Chondrocyte (in vitro differentiated cells): ENCODE data around the gene NFATC4. TPM values are rescaled to one million over a fixed set of nuclear protein-coding genes. Genes with fewer than 3 reads are reported as not detected.

Experiments
- DNase-seq: peaks from one replicate; pipeline ENCODE4 v3.0.0; 2021; ENCODE audit warnings: mixed read lengths, low spot score
- H3K27ac Mint-ChIP-seq: one replicate; pipeline ENCODE4 v1.8.0; 2021; ENCODE audit warnings: mild to moderate bottlenecking, moderate library complexity, mixed read lengths; ENCODE audit not compliant: unreplicated experiment
- H3K27me3 Mint-ChIP-seq: 2 replicates; pipeline ENCODE4 v1.8.0; 2021; ENCODE audit warnings: low read depth, mixed read lengths
- H3K36me3 Mint-ChIP-seq: 2 replicates; pipeline ENCODE4 v1.8.0; 2021; ENCODE audit warnings: low read depth, mixed read lengths
- H3K4me1 Mint-ChIP-seq: 2 replicates; pipeline ENCODE4 v1.8.0; 2021; ENCODE audit warnings: low read depth, mild to moderate bottlenecking, mixed read lengths
- H3K4me3 Mint-ChIP-seq: one replicate; pipeline ENCODE4 v1.8.0; 2021; ENCODE audit warnings: mild to moderate bottlenecking, moderate library complexity, mixed read lengths; ENCODE audit not compliant: unreplicated experiment
- H3K9me3 Mint-ChIP-seq: 2 replicates; pipeline ENCODE4 v1.8.0; 2021; ENCODE audit warnings: low read depth, mixed read lengths
- long read RNA-seq: library from polyadenylated mRNA; stranded (forward); transcript quantifications from one replicate; pipeline ENCODE4 v2.0.0, GENCODE V29; 2021
- total RNA-seq: library from RNA; stranded (reverse); gene quantifications from 3 replicates; pipeline ENCODE4 v1.2.1, GENCODE V29; 2021
- TF ChIP-seq, protein P1 (sequence below): fragments of 200-600 bp; sonication (generic); IDR thresholded peaks from 2 replicates; pipeline ENCODE4 v1.5.0; 2021; ENCODE audit warnings: antibody characterized with exemption, mild to moderate bottlenecking, moderate library complexity

Gene NFATC4
- total RNA-seq: 93.4 to 99.2 TPM (median 97.7 TPM) in 3 replicates
- long read RNA-seq, full-length matches to known transcripts: 9 of 17 reads
- long read RNA-seq, partial matches to known transcripts: 2 of 17 reads
- long read RNA-seq, other reads (novel, unspliced or antisense): 6 of 17 reads

DNA sequence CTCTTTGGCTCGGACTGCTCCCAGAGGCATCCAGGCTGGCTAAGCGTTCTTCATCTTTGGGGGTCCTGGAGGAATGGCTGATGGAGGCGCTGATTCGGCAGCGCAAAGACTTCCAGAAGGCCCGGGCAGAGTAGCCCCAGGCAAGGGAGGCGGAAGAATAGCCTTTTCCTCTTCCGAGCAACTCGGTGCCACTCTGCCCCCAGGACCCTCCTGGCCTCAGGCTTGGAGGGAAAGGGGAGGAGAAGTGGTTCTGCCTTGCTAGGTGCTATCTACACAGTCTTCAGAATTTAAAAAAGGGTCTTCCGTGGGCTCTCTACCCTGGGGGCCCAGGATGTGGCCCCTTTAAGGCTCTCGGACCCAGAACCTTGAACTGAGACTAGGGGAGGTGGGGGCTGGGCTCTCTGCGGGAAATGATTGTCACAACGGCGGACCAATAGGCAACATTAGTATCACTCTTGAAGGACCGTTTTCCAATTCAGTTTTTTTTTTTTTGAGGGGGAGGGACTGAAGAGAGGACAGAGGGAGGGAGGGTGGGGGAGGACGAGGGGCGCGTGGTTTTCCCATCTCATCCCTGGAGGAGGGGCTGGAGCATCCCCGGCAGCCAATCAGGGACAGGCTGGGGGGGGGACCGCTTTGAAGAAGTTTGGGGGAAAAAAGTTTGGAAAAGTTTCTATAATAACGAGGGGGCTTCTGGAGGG, at the start of gene NFATC4:
TSS of gene NFATC4 (plus strand) at position 671 of the 698 bp plus-strand sequence. CDS start 157 bp downstream, outside the sequence.
- Mint-ChIP-seq H3K9me3 (no peaks in the 10 kb centered on the region), H3K4me3 (peak within 1 kb of the TSS; percentile 92), H3K36me3 (peaks cover 6% of the 10 kb centered on the region), H3K27ac (peak within 1 kb of the TSS; percentile 98), H3K4me1 (peaks cover 41% of the 10 kb centered on the region), H3K27me3 (no peaks in the 10 kb centered on the region)
- TF ChIP-seq, protein P1, sequence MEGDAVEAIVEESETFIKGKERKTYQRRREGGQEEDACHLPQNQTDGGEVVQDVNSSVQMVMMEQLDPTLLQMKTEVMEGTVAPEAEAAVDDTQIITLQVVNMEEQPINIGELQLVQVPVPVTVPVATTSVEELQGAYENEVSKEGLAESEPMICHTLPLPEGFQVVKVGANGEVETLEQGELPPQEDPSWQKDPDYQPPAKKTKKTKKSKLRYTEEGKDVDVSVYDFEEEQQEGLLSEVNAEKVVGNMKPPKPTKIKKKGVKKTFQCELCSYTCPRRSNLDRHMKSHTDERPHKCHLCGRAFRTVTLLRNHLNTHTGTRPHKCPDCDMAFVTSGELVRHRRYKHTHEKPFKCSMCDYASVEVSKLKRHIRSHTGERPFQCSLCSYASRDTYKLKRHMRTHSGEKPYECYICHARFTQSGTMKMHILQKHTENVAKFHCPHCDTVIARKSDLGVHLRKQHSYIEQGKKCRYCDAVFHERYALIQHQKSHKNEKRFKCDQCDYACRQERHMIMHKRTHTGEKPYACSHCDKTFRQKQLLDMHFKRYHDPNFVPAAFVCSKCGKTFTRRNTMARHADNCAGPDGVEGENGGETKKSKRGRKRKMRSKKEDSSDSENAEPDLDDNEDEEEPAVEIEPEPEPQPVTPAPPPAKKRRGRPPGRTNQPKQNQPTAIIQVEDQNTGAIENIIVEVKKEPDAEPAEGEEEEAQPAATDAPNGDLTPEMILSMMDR: no peak
- DNase-seq: no peak

DNA sequence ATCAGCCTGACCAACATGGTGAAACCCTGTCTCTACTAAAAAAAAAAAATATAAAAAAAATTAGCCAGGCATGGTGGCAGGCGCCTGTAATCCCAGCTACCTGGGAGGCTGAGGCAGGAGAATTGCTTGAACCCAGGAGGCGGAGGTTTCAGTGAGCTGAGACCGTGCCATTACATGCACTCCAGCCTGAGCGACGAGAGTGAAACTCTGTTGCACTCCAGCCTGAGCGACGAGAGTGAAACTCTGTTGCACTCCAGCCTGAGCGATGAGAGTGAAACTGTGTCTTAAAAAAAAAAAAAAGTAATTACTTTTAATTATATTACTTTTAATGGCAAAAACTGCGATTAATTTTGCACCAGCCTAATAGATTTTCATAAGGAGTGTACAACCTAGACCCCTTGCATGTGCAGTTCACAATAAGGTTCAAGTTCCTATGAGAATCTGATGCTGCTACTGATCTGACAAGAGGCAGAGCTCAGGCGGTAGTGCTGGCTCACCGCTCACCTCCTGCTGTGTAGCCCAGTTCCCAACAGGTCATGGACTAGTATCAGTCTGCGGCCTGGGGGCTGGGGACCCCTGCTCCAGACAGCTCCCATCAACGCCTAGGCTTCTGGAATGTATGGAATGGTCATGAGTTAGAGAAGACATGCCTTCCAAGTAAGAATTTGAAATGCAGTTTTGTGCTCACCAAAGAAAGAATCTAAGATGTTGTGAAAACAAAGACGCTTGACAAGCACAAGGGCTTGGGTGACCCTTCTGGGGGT, 46.6 kb upstream of the NFATC4 start:
- TF ChIP-seq, protein P1: no peak
- H3K4me3 Mint-ChIP-seq: no peak overlapping the region
- H3K36me3 Mint-ChIP-seq: no peaks in the 10 kb centered on the region
- H3K4me1 Mint-ChIP-seq: peaks cover 16% of the 10 kb centered on the region
- DNase-seq: no peak
- H3K27me3 Mint-ChIP-seq: peaks cover 7% of the 10 kb centered on the region
- no peaks in the 10 kb centered on the region for H3K9me3 Mint-ChIP-seq
- H3K27ac Mint-ChIP-seq: peak overlapping the region; percentile 83

DNA sequence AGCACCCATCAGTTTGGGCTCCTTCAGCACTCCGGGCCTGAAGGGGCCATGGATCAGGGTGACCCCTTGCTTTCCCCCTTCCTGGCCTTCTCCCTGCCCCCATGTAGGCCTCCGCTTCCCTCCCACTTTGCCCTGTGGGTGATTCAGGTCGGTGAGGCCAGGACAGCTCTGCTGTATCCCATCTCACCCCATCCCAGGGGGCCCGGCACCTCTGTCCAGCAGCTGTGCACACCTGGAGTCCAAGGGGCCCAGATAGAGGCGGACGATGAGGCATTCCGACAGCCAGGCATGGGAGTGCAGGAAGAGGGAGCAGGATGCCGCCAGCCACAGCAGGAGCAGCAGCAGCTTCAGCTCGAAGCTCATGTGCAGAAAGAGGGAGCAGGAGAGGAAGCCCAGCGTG, 45.3 kb upstream of the NFATC4 start:
- no peak overlapping the region for H3K4me3 Mint-ChIP-seq
- peaks cover 10% of the 10 kb centered on the region for H3K4me1 Mint-ChIP-seq

GRCh38 chr14:24323341-24323740, 44.6 kb upstream of the NFATC4 start:
- H3K36me3 Mint-ChIP-seq: no peaks in the 10 kb centered on the region
- peaks cover 7% of the 10 kb centered on the region for H3K27me3 Mint-ChIP-seq
- TF ChIP-seq, protein P1: no peak

More for the DNA sequence above, 45.3 kb upstream of the NFATC4 start:
- DNase-seq: no peak
- Mint-ChIP-seq H3K36me3 (no peaks in the 10 kb centered on the region), H3K27me3 (peaks cover 7% of the 10 kb centered on the region), H3K27ac (no peak overlapping the region), H3K9me3 (no peaks in the 10 kb centered on the region)
- TF ChIP-seq, protein P1: no peak

DNA sequence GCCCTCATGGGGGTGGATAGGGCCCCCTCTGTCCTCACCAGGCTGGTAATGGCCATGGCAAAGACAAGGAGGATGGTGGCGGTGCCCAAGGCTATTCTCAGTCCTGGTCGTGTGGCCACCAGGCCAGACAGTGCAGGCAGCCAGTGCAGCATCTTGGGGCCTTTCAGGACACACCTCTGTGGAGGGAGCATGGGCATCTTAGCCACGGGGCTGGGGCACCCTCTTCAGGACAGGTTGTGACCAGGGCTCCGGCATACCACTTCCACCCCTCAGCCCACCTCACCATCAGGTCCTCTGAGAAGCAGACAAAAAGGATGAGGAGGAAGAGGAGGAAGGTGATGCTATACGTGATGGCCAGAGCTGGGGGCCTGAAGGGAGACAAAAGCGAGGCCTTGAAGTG, 44.0 kb upstream of the NFATC4 start:
- H3K4me3 Mint-ChIP-seq: no peak overlapping the region
- H3K27me3 Mint-ChIP-seq: peaks cover 6% of the 10 kb centered on the region
- no peak for DNase-seq
- TF ChIP-seq, protein P1: no peak
- H3K4me1 Mint-ChIP-seq: peaks cover 10% of the 10 kb centered on the region
- no peaks in the 10 kb centered on the region for H3K9me3 Mint-ChIP-seq
- no peaks in the 10 kb centered on the region for H3K36me3 Mint-ChIP-seq
- H3K27ac Mint-ChIP-seq: no peak overlapping the region

More at GRCh38 chr14:24323341-24323740, 44.6 kb upstream of the NFATC4 start:
- H3K4me3 Mint-ChIP-seq: no peak overlapping the region
- peak overlapping the region; percentile 45 for H3K27ac Mint-ChIP-seq
- DNase-seq: no peak
- peaks cover 10% of the 10 kb centered on the region for H3K4me1 Mint-ChIP-seq
- no peaks in the 10 kb centered on the region for H3K9me3 Mint-ChIP-seq
